Psoas muscle (tissue), 8 donors: ENCODE measurements around the gene BDP1. TPM values are rescaled to one million over a fixed set of nuclear protein-coding genes. Genes with fewer than 3 reads are reported as not detected.
"Not testable (repeated sequence)": the region's sequence is repeated elsewhere in the genome, so short reads cannot be mapped to it uniquely, and the experiment has no call there.

Experiments
- ATAC-seq, 4 donors: fragments of 200-7000 bp; cut with Tn5 transposase; one replicate each; pipeline ENCODE4 v1.9.1; 2020; ENCODE audit warnings: moderate library complexity in 3 of 4, mild to moderate bottlenecking in 2 of 4
- DNase-seq, 2 donors: peaks; one replicate each; pipeline ENCODE4 v3.0.0-alpha.2; 2020
- H3K27ac ChIP-seq: fragments of 200-600 bp; one replicate; pipeline ENCODE4 v1.8.0; 2022
- H3K27me3 ChIP-seq, 3 donors: fragments of 200-600 bp in 1 of 3; one replicate each; pipeline versions ENCODE4 v1.6.1 to v1.8.0; 2013 to 2022; ENCODE audit warnings: low read length in 2 of 3, mild to moderate bottlenecking in 2 of 3, moderate library complexity in 1 of 3; ENCODE audit not compliant: insufficient read depth in 3 of 3
- H3K36me3 ChIP-seq, 2 donors: fragments of 200-600 bp in 1 of 2; one replicate each; pipeline versions ENCODE4 v1.6.1 to v1.8.0; 2013 to 2022; ENCODE audit warnings: low read depth in 1 of 2, mild to moderate bottlenecking in 1 of 2, moderate library complexity in 1 of 2; ENCODE audit not compliant: insufficient read depth in 1 of 2
- H3K4me1 ChIP-seq: fragments of 200-600 bp; one replicate; pipeline ENCODE4 v1.8.0; 2022
- H3K4me3 ChIP-seq: fragments of 200-600 bp; one replicate; pipeline ENCODE4 v1.8.0; 2022; ENCODE audit warnings: mild to moderate bottlenecking
- H3K9me3 ChIP-seq: fragments of 200-600 bp; one replicate; pipeline ENCODE4 v1.8.0; 2022
- CTCF ChIP-seq: fragments of 200-600 bp; IDR thresholded peaks from one replicate; pipeline ENCODE4 v1.8.0; 2022; ENCODE audit warnings: antibody characterized with exemption
- WGBS, 3 donors: extraction: QIAGEN DNeasy Blood & Tissue Kit; methylation state at CpG; one replicate each; pipeline versions ENCODE4 v1.1.6 to v1.1.7; 2013; 5-methylcytosine and 5-hydroxymethylcytosine counted together
- intact Hi-C, 2 donors: fragments of 100-400 bp; cut with DNase I; formaldehyde crosslinking; loops; one replicate each; pipeline versions ENCODE4 v1.11.0 to v1.14.2; 2022
- polyA plus RNA-seq, 3 donors: library from polyadenylated mRNA; stranded (reverse); fragments of 200-250 nt; gene quantifications; one replicate each; pipeline ENCODE4 v1.2.3, GENCODE V29; 2013
- total RNA-seq, 4 donors: library from RNA; stranded (reverse); fragmentation: NEBNext Ultra II Directional in 2 of 4; extraction: Animal tissue kit (Norgen Biotek cat#: 25700) in 2 of 4; gene quantifications; one replicate each; pipeline versions ENCODE4 v1.2.1 to v1.2.4, GENCODE V29; 2021 to 2023
- donor health status: healthy with polysubstance abuse.
- donor health status: DM: no; HTN: no; CAD: no; lungs with moderate emphysema.
- donor health status: Bipolar disorder and iron deficiency.
- donor health status: healthy.
- donor health status: DM: yes; HTN: yes; CAD: no.
- donor health status: DM: no; HTN: no; CAD: no.
- donor health status: DM: no; HTN: no; CAD: no.
- donor health status: DM: yes; HTN: yes; CAD: no.

BDP1 gene
- total and polyA plus RNA-seq, 7 donors: 5.5 to 17.7 (median 11.5) TPM

- Histone ChIP-seq H3K36me3 (peaks cover 9 to 77% of the 10 kb centered on the region in 2 donors), H3K9me3 (no peaks in the 10 kb centered on the region), H3K4me1 (no peaks in the 10 kb centered on the region), H3K4me3 (no peak overlapping the region), H3K27ac (no peak overlapping the region), H3K27me3 (no peaks in the 10 kb centered on the region)
- intact Hi-C loops: no loop called here
- DNase-seq: no peak
- no peak for ATAC-seq
- TF ChIP-seq CTCF: no peak
Measured at GRCh38 chr5:71564895-71565294, 109.4 kb downstream of the BDP1 start.

- ATAC-seq (no peak), DNase-seq (no peak)
- Histone ChIP-seq H3K27me3 (no peaks in the 10 kb centered on the region), H3K27ac (no peak overlapping the region), H3K4me3 (no peak overlapping the region), H3K36me3 (peaks cover 0 to 29% of the 10 kb centered on the region in 2 donors), H3K9me3 (no peaks in the 10 kb centered on the region), H3K4me1 (no peaks in the 10 kb centered on the region)
- no peak for TF ChIP-seq CTCF
- 48 to 73% (median 66%) methylated on average over 5 of the region's 5 CpGs for WGBS, 3 donors
- intact Hi-C loops: no loop called here
Measured at GRCh38 chr5:71569748-71570509, 114.5 kb downstream of the BDP1 start.

GRCh38 chr5:71571811-71572210 is 116.4 kb downstream of the BDP1 start:
- H3K9me3 ChIP-seq, DNase-seq, intact Hi-C loops, ATAC-seq, H3K4me3 ChIP-seq, H3K27me3 ChIP-seq, H3K4me1 ChIP-seq, H3K27ac ChIP-seq: not testable (repeated sequence)
- peaks cover 0 to 26% of the 10 kb centered on the region in 2 donors for H3K36me3 ChIP-seq
- WGBS, 3 donors: 95 to 98% (median 95%) methylated on average over 7 of the region's 7 CpGs

GRCh38 chr5:71573591-71573990 is 118.1 kb downstream of the BDP1 start:
- ATAC-seq: no peak
- TF ChIP-seq CTCF: no peak
- intact Hi-C loops: no loop called here

GRCh38 chr5:71575588-71575987 is 120.1 kb downstream of the BDP1 start:
- H3K4me3 ChIP-seq, H3K27ac ChIP-seq, intact Hi-C loops, DNase-seq, ATAC-seq, H3K4me1 ChIP-seq, H3K9me3 ChIP-seq, H3K27me3 ChIP-seq: not testable (repeated sequence)
- peaks cover 0 to 11% of the 10 kb centered on the region in 2 donors for H3K36me3 ChIP-seq
- WGBS, 3 donors: 92 to 95% (median 93%) methylated on average over 4 of the region's 4 CpGs

More at GRCh38 chr5:71573591-71573990, 118.1 kb downstream of the BDP1 start:
- H3K4me1 ChIP-seq: no peaks in the 10 kb centered on the region
- H3K27ac ChIP-seq: no peak overlapping the region
- no peaks in the 10 kb centered on the region for H3K27me3 ChIP-seq
- DNase-seq: no peak
- peaks cover 0 to 15% of the 10 kb centered on the region in 2 donors for H3K36me3 ChIP-seq
- H3K9me3 ChIP-seq: no peaks in the 10 kb centered on the region
- no peak overlapping the region for H3K4me3 ChIP-seq
- WGBS, 3 donors: 73 to 81% (median 78%) methylated on average over 7 of the region's 7 CpGs
